Gastroesophageal sphincter (tissue), 4 donors: ENCODE results near the gene PTPRZ1. TPM values are rescaled to one million over a fixed set of nuclear protein-coding genes. Genes with fewer than 3 reads are reported as not detected.

Experiments
- ATAC-seq: fragments of 150-250 bp; one replicate; pipeline ENCODE4 v1.9.1; 2016; ENCODE audit warnings: mild to moderate bottlenecking, moderate library complexity
- H3K27ac ChIP-seq, 4 donors: fragments of 200-600 bp; sonication (generic) in 3 of 4; 1 replicate in 3 of 4; 2 replicates in 1 of 4; pipeline ENCODE4 v1.5.1; 2016 to 2019
- H3K27me3 ChIP-seq: fragments of 200-600 bp; sonication (generic); one replicate; pipeline ENCODE4 v1.5.1; 2019
- H3K36me3 ChIP-seq, 2 donors: fragments of 200-600 bp; sonication (generic); one replicate each; pipeline ENCODE4 v1.5.1; 2019; ENCODE audit warnings: control low read depth in 1 of 2
- H3K4me1 ChIP-seq, 3 donors: fragments of 200-600 bp; sonication (generic); 1 replicate in 2 of 3; 2 replicates in 1 of 3; pipeline ENCODE4 v1.5.1; 2016 to 2019; ENCODE audit warnings: control low read depth in 2 of 3
- H3K4me3 ChIP-seq, 2 donors: fragments of 200-600 bp; sonication (generic); one replicate each; pipeline ENCODE4 v1.5.1; 2019; ENCODE audit warnings: mild to moderate bottlenecking in 1 of 2, moderate library complexity in 1 of 2
- H3K9me3 ChIP-seq, 3 donors: fragments of 200-600 bp; sonication (generic); one replicate each; pipeline ENCODE4 v1.5.1; 2017 to 2019; ENCODE audit warnings: control low read depth in 2 of 3
- CTCF ChIP-seq, 4 experiments: fragments of 200-600 bp in 2 of 4; fragments of 450-650 bp in 2 of 4; sonication (generic) in 1 of 4; IDR thresholded peaks; one replicate each; pipeline ENCODE4 v1.5.1; 2017 to 2019; ENCODE audit warnings: antibody characterized with exemption in 4 of 4, mild to moderate bottlenecking in 2 of 4, moderate library complexity in 2 of 4
- EP300 ChIP-seq: sonication (generic); formaldehyde crosslinking; IDR thresholded peaks from one replicate; pipeline ENCODE4 v1.6.1; 2017; ENCODE audit warnings: antibody characterized with exemption, mild to moderate bottlenecking
- POLR2A ChIP-seq, 2 donors: fragments of 450-650 bp; IDR thresholded peaks; one replicate each; pipeline ENCODE4 v1.6.1; 2017; ENCODE audit warnings: antibody characterized with exemption in 2 of 2, mild to moderate bottlenecking in 2 of 2, moderate library complexity in 1 of 2
- POLR2AphosphoS5 ChIP-seq: sonication (generic); formaldehyde crosslinking; IDR thresholded peaks from one replicate; pipeline ENCODE4 v1.6.1; 2017; ENCODE audit warnings: antibody characterized with exemption
- WGBS, 2 donors: methylation state at CpG; one replicate each; pipeline ENCODE4 v1.1.5; 2018; ENCODE audit warnings: low coverage in 1 of 2; 5-methylcytosine and 5-hydroxymethylcytosine counted together
- total RNA-seq, 4 donors: library from RNA; depleted of rRNA; stranded (reverse); fragments of >200 nt; gene quantifications; one replicate each; pipeline ENCODE4 v1.1.0, GENCODE V29; 2016

PTPRZ1 gene
- total RNA-seq, 4 donors from 2014 or later = 2.6 to 8.4 (median 5.7) TPM

GRCh38 chr7:122013065-122013464 is 140.1 kb downstream of the PTPRZ1 start:
- no peak overlapping the region for H3K27ac ChIP-seq
- TF ChIP-seq CTCF (IDR thresholded peaks at IDR 0.05) (no peak), POLR2AphosphoS5 (no peak), EP300 (no peak)
- no peaks in the 10 kb centered on the region for H3K36me3 ChIP-seq
- ATAC-seq = no peak
- H3K9me3 ChIP-seq = no peaks in the 10 kb centered on the region
- H3K4me1 ChIP-seq = no peaks in the 10 kb centered on the region
- no peak overlapping the region for H3K4me3 ChIP-seq
- no peaks in the 10 kb centered on the region for H3K27me3 ChIP-seq
- WGBS, 2 donors = 75% methylated on average over 2 of the region's 2 CpGs; no CpG with 5 or more reads in 1 of the 2 donors

GRCh38 chr7:122013630-122014029 is 140.7 kb downstream of the PTPRZ1 start:
- no peak for ATAC-seq
- H3K27ac ChIP-seq = no peak overlapping the region
- no peaks in the 10 kb centered on the region for H3K4me1 ChIP-seq
- 94 to 97% methylated on average over 3 of the region's 3 CpGs for WGBS, 2 donors
- H3K27me3 ChIP-seq = no peaks in the 10 kb centered on the region
- no peaks in the 10 kb centered on the region for H3K36me3 ChIP-seq
- TF ChIP-seq POLR2A (IDR thresholded peaks at IDR 0.05) (no peak), POLR2AphosphoS5 (no peak), EP300 (no peak), CTCF (IDR thresholded peaks at IDR 0.05) (no peak)
- H3K4me3 ChIP-seq = no peak overlapping the region
- H3K9me3 ChIP-seq = no peaks in the 10 kb centered on the region

- no peak overlapping the region for H3K4me3 ChIP-seq
- no peaks in the 10 kb centered on the region for H3K4me1 ChIP-seq
- TF ChIP-seq EP300 = no peak
- no peak for TF ChIP-seq CTCF (IDR thresholded peaks at IDR 0.05)
- TF ChIP-seq POLR2A (IDR thresholded peaks at IDR 0.05) = no peak
- TF ChIP-seq POLR2AphosphoS5 = no peak
- no peaks in the 10 kb centered on the region for H3K9me3 ChIP-seq
- WGBS, 2 donors = 86 to 89% methylated on average over 1 of the region's 1 CpG
- H3K36me3 ChIP-seq = no peaks in the 10 kb centered on the region
- no peaks in the 10 kb centered on the region for H3K27me3 ChIP-seq
- no peak for ATAC-seq
- H3K27ac ChIP-seq = no peak overlapping the region
Observed at GRCh38 chr7:122014697-122015096, 141.7 kb downstream of the PTPRZ1 start.

GRCh38 chr7:122018032-122018431 is 145.1 kb downstream of the PTPRZ1 start:
- Histone ChIP-seq H3K4me3 (no peak overlapping the region), H3K36me3 (no peaks in the 10 kb centered on the region), H3K9me3 (no peaks in the 10 kb centered on the region), H3K4me1 (no peaks in the 10 kb centered on the region), H3K27ac (no peak overlapping the region), H3K27me3 (no peaks in the 10 kb centered on the region)
- TF ChIP-seq CTCF (IDR thresholded peaks at IDR 0.05) = no peak
- 60 to 69% methylated on average over 1 of the region's 1 CpG for WGBS, 2 donors
- ATAC-seq = no peak

- 87 to 100% methylated on average over 2 of the region's 2 CpGs for WGBS, 2 donors
- no peak overlapping the region for H3K4me3 ChIP-seq
- no peaks in the 10 kb centered on the region for H3K9me3 ChIP-seq
- no peaks in the 10 kb centered on the region for H3K4me1 ChIP-seq
- TF ChIP-seq POLR2AphosphoS5 (no peak), POLR2A (IDR thresholded peaks at IDR 0.05) (no peak), CTCF (IDR thresholded peaks at IDR 0.05) (no peak), EP300 (no peak)
- H3K27me3 ChIP-seq = no peaks in the 10 kb centered on the region
- H3K27ac ChIP-seq = no peak overlapping the region
- ATAC-seq = no peak
- H3K36me3 ChIP-seq = no peaks in the 10 kb centered on the region
Observed at GRCh38 chr7:122027058-122027457, 154.1 kb downstream of the PTPRZ1 start.
